IPS-20b (cell line): Measurements from ENCODE around the gene GRM1.

Experiments
- H3K27ac ChIP-seq: one replicate; pipeline ENCODE4 v1.5.1; 2013; ENCODE audit warnings: low read length
- H3K27me3 ChIP-seq: 2 replicates; pipeline ENCODE4 v1.6.1; 2013; ENCODE audit warnings: mild to moderate bottlenecking, low read length, inconsistent platforms; ENCODE audit not compliant: insufficient read depth
- H3K36me3 ChIP-seq: 2 replicates; pipeline ENCODE4 v1.6.1; 2013; ENCODE audit warnings: low read depth, mild to moderate bottlenecking, inconsistent platforms, low read length, moderate library complexity; ENCODE audit not compliant: insufficient read depth
- H3K4me1 ChIP-seq: 2 replicates; pipeline ENCODE4 v1.6.1; 2013; ENCODE audit warnings: mild to moderate bottlenecking, control low read depth, inconsistent platforms, low read length, moderate library complexity; ENCODE audit not compliant: insufficient read depth
- H3K4me3 ChIP-seq: 2 replicates; pipeline ENCODE4 v1.5.1; 2013; ENCODE audit warnings: mild to moderate bottlenecking, low read length, inconsistent platforms
- H3K9ac ChIP-seq: 2 replicates; pipeline ENCODE4 v1.6.1; 2013; ENCODE audit warnings: low read depth, mild to moderate bottlenecking, inconsistent platforms, low read length, moderate library complexity
- H3K9me3 ChIP-seq: 2 replicates; pipeline ENCODE4 v1.6.1; 2013; ENCODE audit warnings: mild to moderate bottlenecking, low read depth, low read length, inconsistent platforms; ENCODE audit not compliant: insufficient read depth

The GRM1 gene

GRCh38 chr6:146301764-146302163, 272.9 kb downstream of the GRM1 start:
- Histone ChIP-seq H3K4me1 (0 out of 2 replicates have a peak, but pooled peaks cover 3% of the 10 kb centered on the region), H3K9me3 (no peaks in the 10 kb centered on the region), H3K27ac (no peak overlapping the region), H3K27me3 (no peaks in the 10 kb centered on the region), H3K9ac (no peak overlapping the region), H3K36me3 (no peaks in the 10 kb centered on the region), H3K4me3 (no peak overlapping the region)

- Histone ChIP-seq H3K4me1 (0 out of 2 replicates have a peak, but pooled peaks cover under 1% of the 10 kb centered on the region), H3K27ac (no peak overlapping the region)
Measured at GRCh38 chr6:146302994-146303393, 274.1 kb downstream of the GRM1 start.

DNA sequence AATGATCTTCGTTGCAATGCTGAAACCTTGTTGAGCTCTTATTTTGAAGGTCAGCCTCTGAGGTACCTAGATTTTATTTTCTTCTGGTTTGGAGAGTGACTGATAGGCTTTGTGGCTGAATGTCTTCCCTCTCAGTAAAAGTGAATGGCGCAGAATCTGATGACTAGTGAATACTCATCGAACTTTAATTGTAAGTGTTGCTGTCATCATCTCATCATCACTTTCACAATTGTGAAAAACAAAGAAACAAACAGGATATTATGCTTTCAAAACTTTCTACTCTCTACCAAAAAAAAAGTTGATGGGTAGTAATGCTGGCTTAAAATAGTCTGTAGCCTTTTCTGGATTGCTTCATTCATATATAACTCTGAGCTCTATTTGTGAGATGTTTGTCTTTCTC, 275.3 kb downstream of the GRM1 start:
- no peaks in the 10 kb centered on the region for H3K36me3 ChIP-seq
- no peak overlapping the region for H3K4me3 ChIP-seq
- no peaks in the 10 kb centered on the region for H3K27me3 ChIP-seq
- no peak overlapping the region for H3K9ac ChIP-seq
- no peak overlapping the region for H3K27ac ChIP-seq
- no peaks in the 10 kb centered on the region for H3K9me3 ChIP-seq
- no peaks in the 10 kb centered on the region for H3K4me1 ChIP-seq

More at GRCh38 chr6:146302994-146303393, 274.1 kb downstream of the GRM1 start:
- Histone ChIP-seq H3K9ac (no peak overlapping the region), H3K4me3 (no peak overlapping the region), H3K27me3 (no peaks in the 10 kb centered on the region), H3K9me3 (no peaks in the 10 kb centered on the region), H3K36me3 (no peaks in the 10 kb centered on the region)

GRCh38 chr6:146305092-146305491, 276.2 kb downstream of the GRM1 start:
- Histone ChIP-seq H3K4me1 (no peaks in the 10 kb centered on the region), H3K27me3 (no peaks in the 10 kb centered on the region), H3K27ac (no peak overlapping the region)

GRCh38 chr6:146305951-146306350, 277.1 kb downstream of the GRM1 start:
- H3K9me3 ChIP-seq: no peaks in the 10 kb centered on the region
- no peak overlapping the region for H3K9ac ChIP-seq
- H3K27ac ChIP-seq: no peak overlapping the region
- no peak overlapping the region for H3K4me3 ChIP-seq
- no peaks in the 10 kb centered on the region for H3K4me1 ChIP-seq
- H3K36me3 ChIP-seq: no peaks in the 10 kb centered on the region
- no peaks in the 10 kb centered on the region for H3K27me3 ChIP-seq

More at GRCh38 chr6:146305092-146305491, 276.2 kb downstream of the GRM1 start:
- Histone ChIP-seq H3K9ac (no peak overlapping the region), H3K36me3 (no peaks in the 10 kb centered on the region), H3K4me3 (no peak overlapping the region), H3K9me3 (no peaks in the 10 kb centered on the region)

DNA sequence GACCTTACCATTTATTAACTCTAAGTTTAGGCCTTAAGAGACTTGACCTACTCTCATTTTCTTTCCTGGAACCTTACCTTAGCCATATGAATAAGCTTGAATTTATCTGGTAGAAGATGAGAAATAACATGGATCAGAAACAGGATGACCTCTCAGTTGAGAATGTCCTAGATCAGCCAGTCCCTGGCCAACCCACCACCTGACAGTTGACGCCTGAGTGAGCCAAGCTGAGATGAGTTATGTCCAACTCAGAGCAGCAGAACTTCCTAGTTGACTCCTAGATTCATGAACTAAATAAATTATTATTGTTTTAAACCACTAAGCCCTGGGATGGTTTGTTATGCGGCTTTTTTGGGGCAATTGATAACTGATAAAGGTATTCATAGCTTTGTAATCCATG, 281.8 kb downstream of the GRM1 start:
- Histone ChIP-seq H3K27ac (no peak overlapping the region), H3K4me3 (no peak overlapping the region), H3K9me3 (no peaks in the 10 kb centered on the region), H3K4me1 (no peaks in the 10 kb centered on the region), H3K36me3 (no peaks in the 10 kb centered on the region), H3K27me3 (no peaks in the 10 kb centered on the region), H3K9ac (no peak overlapping the region)

DNA sequence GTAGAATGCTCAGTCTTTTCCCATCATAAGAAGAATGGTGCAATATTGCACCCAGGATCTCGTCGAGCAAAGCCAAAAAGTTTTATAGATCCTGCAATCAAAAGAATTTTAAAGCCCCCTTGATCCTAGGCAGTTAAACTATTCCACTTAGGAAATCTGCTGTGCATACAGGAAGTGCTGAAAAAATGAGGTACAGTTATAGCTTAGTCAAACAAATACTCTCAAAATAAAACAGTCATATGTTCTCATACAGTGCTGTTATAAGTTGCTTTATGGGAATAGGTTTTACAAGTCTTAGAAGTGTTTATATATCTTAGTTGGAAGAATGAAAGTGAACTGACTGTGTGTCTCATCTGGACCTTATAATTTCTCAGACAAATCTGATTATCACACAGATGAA, 282.2 kb downstream of the GRM1 start:
- no peak overlapping the region for H3K27ac ChIP-seq
- no peaks in the 10 kb centered on the region for H3K27me3 ChIP-seq
- H3K4me1 ChIP-seq: no peaks in the 10 kb centered on the region
- H3K4me3 ChIP-seq: no peak overlapping the region
- no peaks in the 10 kb centered on the region for H3K36me3 ChIP-seq
- H3K9me3 ChIP-seq: no peaks in the 10 kb centered on the region
- H3K9ac ChIP-seq: no peak overlapping the region

- Histone ChIP-seq H3K4me1 (no peaks in the 10 kb centered on the region), H3K9ac (no peak overlapping the region), H3K36me3 (no peaks in the 10 kb centered on the region), H3K27ac (no peak overlapping the region), H3K27me3 (no peaks in the 10 kb centered on the region), H3K9me3 (no peaks in the 10 kb centered on the region), H3K4me3 (no peak overlapping the region)
Measured at GRCh38 chr6:146312608-146313007, 283.7 kb downstream of the GRM1 start.

GRCh38 chr6:146315381-146316174, 286.7 kb downstream of the GRM1 start:
- Histone ChIP-seq H3K27me3 (no peaks in the 10 kb centered on the region), H3K27ac (no peak overlapping the region), H3K9ac (no peak overlapping the region), H3K9me3 (no peaks in the 10 kb centered on the region), H3K36me3 (no peaks in the 10 kb centered on the region), H3K4me1 (no peaks in the 10 kb centered on the region), H3K4me3 (no peak overlapping the region)

GRCh38 chr6:146316175-146316495, 287.3 kb downstream of the GRM1 start:
- Histone ChIP-seq H3K4me1 (no peaks in the 10 kb centered on the region), H3K9me3 (no peaks in the 10 kb centered on the region), H3K4me3 (no peak overlapping the region), H3K27me3 (no peaks in the 10 kb centered on the region), H3K36me3 (no peaks in the 10 kb centered on the region), H3K27ac (no peak overlapping the region), H3K9ac (no peak overlapping the region)

DNA sequence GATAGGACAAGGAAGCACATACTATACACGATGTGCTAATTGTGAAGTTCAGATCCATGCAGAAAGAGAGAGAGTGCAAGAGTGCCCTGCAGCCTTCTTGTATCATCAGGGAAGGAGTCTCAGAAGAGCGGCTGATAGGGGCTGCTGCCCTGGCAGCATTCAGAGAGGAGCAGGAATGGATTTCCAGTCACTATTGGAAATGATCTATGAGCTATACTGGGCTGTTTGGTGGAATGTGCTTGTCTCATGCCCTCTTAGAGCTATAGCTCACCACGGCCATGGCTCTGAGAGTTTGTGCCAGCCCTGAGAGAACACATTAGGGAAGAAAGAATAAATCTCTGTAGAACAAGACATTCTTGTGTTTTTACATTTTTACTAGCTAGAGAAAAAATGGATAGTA, 302.2 kb downstream of the GRM1 start:
- Histone ChIP-seq H3K27me3 (no peaks in the 10 kb centered on the region), H3K27ac (no peak overlapping the region), H3K4me3 (no peak overlapping the region), H3K4me1 (no peaks in the 10 kb centered on the region), H3K9ac (no peak overlapping the region), H3K9me3 (peaks cover 2% of the 10 kb centered on the region), H3K36me3 (no peaks in the 10 kb centered on the region)

DNA sequence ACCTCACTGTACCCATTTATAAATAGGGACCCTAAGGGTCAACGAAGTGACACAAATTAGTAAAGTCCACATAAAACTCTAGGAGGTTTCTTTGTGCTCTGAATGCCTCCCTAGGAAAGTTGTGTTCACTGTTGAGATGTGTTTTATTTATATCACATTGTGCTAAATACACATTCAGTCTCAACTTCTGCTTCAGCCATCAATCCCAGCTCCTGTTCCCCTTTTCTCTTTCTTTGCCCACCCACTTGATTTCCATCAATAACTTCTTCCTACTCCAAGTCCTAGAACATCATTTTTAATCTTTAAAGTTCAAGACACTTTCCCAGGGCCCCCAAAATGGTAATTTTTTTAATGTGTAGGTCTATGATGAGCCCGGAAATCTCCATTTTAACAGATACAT, 306.5 kb downstream of the GRM1 start:
- Histone ChIP-seq H3K27me3 (no peaks in the 10 kb centered on the region), H3K27ac (no peak overlapping the region), H3K4me3 (no peak overlapping the region), H3K4me1 (peaks cover 5% of the 10 kb centered on the region; the same call in 1 of the 2 replicates), H3K36me3 (no peaks in the 10 kb centered on the region), H3K9me3 (peaks cover 2% of the 10 kb centered on the region), H3K9ac (no peak overlapping the region)
